Skeletal muscle tissue (tissue), 4 donors: ENCODE measurements around the gene SBNO2. TPM values are rescaled to one million over a fixed set of nuclear protein-coding genes. Genes with fewer than 3 reads are reported as not detected.

ENCODE experiments used
- H3K27ac ChIP-seq: one replicate; pipeline ENCODE4 v1.7.0; 2013; ENCODE audit warnings: mild to moderate bottlenecking, low read depth, low read length, inconsistent platforms
- H3K27me3 ChIP-seq, 3 donors: one replicate each; pipeline ENCODE4 v1.7.0; 2013; ENCODE audit warnings: low read length in 3 of 3; ENCODE audit not compliant: control insufficient read depth in 3 of 3, insufficient read depth in 3 of 3
- H3K36me3 ChIP-seq, 3 donors: one replicate each; pipeline ENCODE4 v1.7.0; 2013; ENCODE audit warnings: low read length in 3 of 3; ENCODE audit not compliant: control insufficient read depth in 3 of 3, insufficient read depth in 3 of 3
- H3K4me1 ChIP-seq, 3 donors: one replicate each; pipeline ENCODE4 v1.7.0; 2013; ENCODE audit warnings: low read length in 3 of 3, mild to moderate bottlenecking in 3 of 3; ENCODE audit not compliant: control insufficient read depth in 3 of 3, insufficient read depth in 3 of 3
- H3K4me3 ChIP-seq, 3 donors: one replicate each; pipeline ENCODE4 v1.7.0; 2013; ENCODE audit warnings: low read length in 3 of 3
- H3K9ac ChIP-seq, 3 donors: one replicate each; pipeline ENCODE4 v1.7.0; 2013; ENCODE audit warnings: low read length in 3 of 3, mild to moderate bottlenecking in 3 of 3, moderate library complexity in 2 of 3, low read depth in 1 of 3
- H3K9me3 ChIP-seq, 3 donors: one replicate each; pipeline ENCODE4 v1.7.0; 2013; ENCODE audit warnings: low read length in 3 of 3; ENCODE audit not compliant: control insufficient read depth in 3 of 3
- total RNA-seq: library from RNA; depleted of rRNA; stranded (reverse); fragments of >200 nt; gene quantifications from one replicate; pipeline ENCODE4 v1.2.3, GENCODE V29; 2014
- donor health status: Osteomylitis.

The SBNO2 gene
- total RNA-seq, 1 donor from 2014 or later = 10.4 TPM

- peaks cover 0 to 40% (median 23%) of the 10 kb centered on the region in 3 donors for H3K27me3 ChIP-seq
- peaks cover 7 to 26% (median 7%) of the 10 kb centered on the region in 3 donors for H3K4me1 ChIP-seq
- H3K36me3 ChIP-seq = peaks cover 8 to 12% (median 11%) of the 10 kb centered on the region in 3 donors
- H3K27ac ChIP-seq = no peak overlapping the region
- no peaks in the 10 kb centered on the region for H3K9me3 ChIP-seq
- no peak overlapping the region for H3K4me3 ChIP-seq
- H3K9ac ChIP-seq = no peak overlapping the region
Measured at GRCh38 chr19:1085053-1085658, 88.9 kb downstream of the SBNO2 start.

- no peaks in the 10 kb centered on the region for H3K9me3 ChIP-seq
- H3K27ac ChIP-seq = no peak overlapping the region
- peaks cover 8 to 14% (median 9%) of the 10 kb centered on the region in 3 donors for H3K36me3 ChIP-seq
- H3K9ac ChIP-seq = no peak overlapping the region
- H3K27me3 ChIP-seq = peaks cover 0 to 45% (median 23%) of the 10 kb centered on the region in 3 donors
- no peak overlapping the region for H3K4me3 ChIP-seq
- peaks cover 7 to 24% (median 7%) of the 10 kb centered on the region in 3 donors for H3K4me1 ChIP-seq
Measured at GRCh38 chr19:1084024-1084868, 89.8 kb downstream of the SBNO2 start.

GRCh38 chr19:1082928-1083816 is 90.9 kb downstream of the SBNO2 start:
- Histone ChIP-seq H3K36me3 (peaks cover 0 to 5% (median 5%) of the 10 kb centered on the region in 3 donors), H3K27ac (no peak overlapping the region), H3K9ac (no peak overlapping the region), H3K27me3 (peaks cover 0 to 45% (median 23%) of the 10 kb centered on the region in 3 donors), H3K4me1 (peaks cover 5 to 15% (median 7%) of the 10 kb centered on the region in 3 donors), H3K4me3 (no peak overlapping the region), H3K9me3 (no peaks in the 10 kb centered on the region)

- Histone ChIP-seq H3K4me1 (peaks cover under 1 to 14% (median 7%) of the 10 kb centered on the region in 3 donors), H3K4me3 (no peak overlapping the region), H3K36me3 (peaks cover 0 to 2% (median 0%) of the 10 kb centered on the region in 3 donors), H3K9ac (no peak overlapping the region), H3K27me3 (peaks cover 0 to 47% (median 29%) of the 10 kb centered on the region in 3 donors), H3K9me3 (no peaks in the 10 kb centered on the region), H3K27ac (no peak overlapping the region)
Measured at GRCh38 chr19:1082165-1082927, 91.7 kb downstream of the SBNO2 start.

GRCh38 chr19:1081301-1082164 is 92.5 kb downstream of the SBNO2 start:
- H3K9ac ChIP-seq = no peak overlapping the region
- no peaks in the 10 kb centered on the region for H3K9me3 ChIP-seq
- no peak overlapping the region for H3K27ac ChIP-seq
- H3K4me1 ChIP-seq = peaks cover 0 to 14% (median 7%) of the 10 kb centered on the region in 3 donors
- H3K36me3 ChIP-seq = peaks cover 0 to 2% (median 0%) of the 10 kb centered on the region in 3 donors
- peaks cover 0 to 47% (median 29%) of the 10 kb centered on the region in 3 donors for H3K27me3 ChIP-seq
- H3K4me3 ChIP-seq = no peak overlapping the region

- peaks cover 0 to 2% (median 0%) of the 10 kb centered on the region in 3 donors for H3K36me3 ChIP-seq
- H3K27ac ChIP-seq = no peak overlapping the region
- no peaks in the 10 kb centered on the region for H3K9me3 ChIP-seq
Measured at GRCh38 chr19:1080360-1081161, 93.5 kb downstream of the SBNO2 start.

GRCh38 chr19:1079566-1080111 is 94.4 kb downstream of the SBNO2 start:
- Histone ChIP-seq H3K9me3 (no peaks in the 10 kb centered on the region), H3K4me1 (peaks cover 0 to 18% (median 7%) of the 10 kb centered on the region in 3 donors), H3K27me3 (peaks cover 0 to 37% (median 21%) of the 10 kb centered on the region in 3 donors), H3K27ac (no peak overlapping the region), H3K4me3 (no peak overlapping the region), H3K36me3 (peaks cover 0 to 2% (median 0%) of the 10 kb centered on the region in 3 donors), H3K9ac (no peak overlapping the region)

More at GRCh38 chr19:1080360-1081161, 93.5 kb downstream of the SBNO2 start:
- H3K4me3 ChIP-seq = no peak overlapping the region
- H3K9ac ChIP-seq = no peak overlapping the region
- H3K4me1 ChIP-seq = peaks cover 0 to 16% (median 7%) of the 10 kb centered on the region in 3 donors
- H3K27me3 ChIP-seq = peaks cover 0 to 41% (median 27%) of the 10 kb centered on the region in 3 donors

- peaks cover 0 to 8% (median 0%) of the 10 kb centered on the region in 3 donors for H3K4me1 ChIP-seq
- no peak overlapping the region for H3K9ac ChIP-seq
- no peak overlapping the region for H3K27ac ChIP-seq
- no peak overlapping the region for H3K4me3 ChIP-seq
- peaks cover 0 to 2% (median 0%) of the 10 kb centered on the region in 3 donors for H3K36me3 ChIP-seq
- H3K9me3 ChIP-seq = no peaks in the 10 kb centered on the region
- peaks cover 14 to 31% (median 20%) of the 10 kb centered on the region in 3 donors for H3K27me3 ChIP-seq
Measured at GRCh38 chr19:1076951-1077350, 97.1 kb downstream of the SBNO2 start.
